Thoracic aorta (tissue), 2 donors: ENCODE results near the gene PARD3B. TPM values are rescaled to one million over a fixed set of nuclear protein-coding genes. Genes with fewer than 3 reads are reported as not detected.

Experiments
- ATAC-seq: fragments of 150-250 bp; one replicate; pipeline ENCODE4 v1.8.0; 2017; ENCODE audit warnings: low read depth; ENCODE audit not compliant: insufficient number of reproducible peaks, low FRiP score
- DNase-seq: peaks from one replicate; pipeline ENCODE4 v3.0.0-alpha.2; 2020; ENCODE audit warnings: low spot score
- H3K27ac ChIP-seq, 2 donors: fragments of 200-600 bp; sonication (generic); 1 replicate in 1 of 2; 2 replicates in 1 of 2; pipeline ENCODE4 v1.5.1; 2016; ENCODE audit warnings: mild to moderate bottlenecking in 2 of 2, moderate library complexity in 2 of 2
- H3K27me3 ChIP-seq: fragments of 200-600 bp; sonication (generic); replicated peaks from 2 replicates; pipeline ENCODE4 v1.6.0; 2016; ENCODE audit warnings: mild to moderate bottlenecking; ENCODE audit not compliant: insufficient read depth
- H3K36me3 ChIP-seq: fragments of 200-600 bp; sonication (generic); one replicate; pipeline ENCODE4 v1.5.1; 2016
- H3K4me1 ChIP-seq, 2 donors: fragments of 200-600 bp; sonication (generic); 1 replicate in 1 of 2; 2 replicates in 1 of 2; pipeline versions ENCODE4 v1.5.1 to v1.6.0; 2016; ENCODE audit warnings: low read depth in 2 of 2, mild to moderate bottlenecking in 1 of 2; ENCODE audit not compliant: control insufficient read depth in 1 of 2
- H3K4me3 ChIP-seq: fragments of 200-600 bp; sonication (generic); 2 replicates; pipeline ENCODE4 v1.5.1; 2016; ENCODE audit warnings: mild to moderate bottlenecking
- H3K9me3 ChIP-seq: fragments of 200-600 bp; sonication (generic); 2 replicates; pipeline ENCODE4 v1.5.1; 2016
- total RNA-seq, 2 donors: library from RNA; depleted of rRNA; stranded (reverse); fragments of >200 nt; gene quantifications; one replicate each; pipeline versions ENCODE4 v1.1.0 to v1.2.3, GENCODE V29; 2016
- TF ChIP-seq, protein P1 (sequence below): fragments of 200-600 bp; sonication (generic); IDR thresholded peaks from one replicate; pipeline ENCODE4 v1.5.1; 2019; ENCODE audit warnings: antibody characterized with exemption

Gene PARD3B
- total RNA-seq, 2 donors from 2014 or later: 25.7 to 34.5 TPM

DNA sequence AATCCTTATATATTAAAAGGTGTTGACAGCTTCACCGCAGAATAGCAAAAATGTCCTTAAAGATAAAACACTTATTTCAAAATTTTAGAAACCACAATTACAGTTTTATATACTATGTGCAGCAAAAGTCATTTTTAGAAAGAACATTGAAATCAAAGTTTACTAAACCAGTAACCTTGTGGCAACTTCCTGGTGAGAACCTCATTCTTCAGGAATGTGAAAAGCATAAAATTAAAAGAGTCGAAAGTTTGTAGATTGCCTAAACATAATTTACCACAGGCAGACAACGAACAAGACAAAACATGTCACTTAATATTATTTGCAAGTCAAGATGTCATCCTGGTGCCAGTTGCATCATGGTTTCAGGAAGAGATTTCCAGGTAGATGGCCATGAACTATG lies 1028.7 kb downstream of the PARD3B start:
- H3K4me3 ChIP-seq: no peak overlapping the region
- H3K27ac ChIP-seq: no peak overlapping the region
- H3K36me3 ChIP-seq: no peaks in the 10 kb centered on the region
- H3K27me3 ChIP-seq: no peaks in the 10 kb centered on the region
- ATAC-seq (no peak), DNase-seq (no peak)
- H3K4me1 ChIP-seq: no peaks in the 10 kb centered on the region
- TF ChIP-seq, protein P1, sequence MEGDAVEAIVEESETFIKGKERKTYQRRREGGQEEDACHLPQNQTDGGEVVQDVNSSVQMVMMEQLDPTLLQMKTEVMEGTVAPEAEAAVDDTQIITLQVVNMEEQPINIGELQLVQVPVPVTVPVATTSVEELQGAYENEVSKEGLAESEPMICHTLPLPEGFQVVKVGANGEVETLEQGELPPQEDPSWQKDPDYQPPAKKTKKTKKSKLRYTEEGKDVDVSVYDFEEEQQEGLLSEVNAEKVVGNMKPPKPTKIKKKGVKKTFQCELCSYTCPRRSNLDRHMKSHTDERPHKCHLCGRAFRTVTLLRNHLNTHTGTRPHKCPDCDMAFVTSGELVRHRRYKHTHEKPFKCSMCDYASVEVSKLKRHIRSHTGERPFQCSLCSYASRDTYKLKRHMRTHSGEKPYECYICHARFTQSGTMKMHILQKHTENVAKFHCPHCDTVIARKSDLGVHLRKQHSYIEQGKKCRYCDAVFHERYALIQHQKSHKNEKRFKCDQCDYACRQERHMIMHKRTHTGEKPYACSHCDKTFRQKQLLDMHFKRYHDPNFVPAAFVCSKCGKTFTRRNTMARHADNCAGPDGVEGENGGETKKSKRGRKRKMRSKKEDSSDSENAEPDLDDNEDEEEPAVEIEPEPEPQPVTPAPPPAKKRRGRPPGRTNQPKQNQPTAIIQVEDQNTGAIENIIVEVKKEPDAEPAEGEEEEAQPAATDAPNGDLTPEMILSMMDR: no peak
- H3K9me3 ChIP-seq: peaks cover 8% of the 10 kb centered on the region

DNA sequence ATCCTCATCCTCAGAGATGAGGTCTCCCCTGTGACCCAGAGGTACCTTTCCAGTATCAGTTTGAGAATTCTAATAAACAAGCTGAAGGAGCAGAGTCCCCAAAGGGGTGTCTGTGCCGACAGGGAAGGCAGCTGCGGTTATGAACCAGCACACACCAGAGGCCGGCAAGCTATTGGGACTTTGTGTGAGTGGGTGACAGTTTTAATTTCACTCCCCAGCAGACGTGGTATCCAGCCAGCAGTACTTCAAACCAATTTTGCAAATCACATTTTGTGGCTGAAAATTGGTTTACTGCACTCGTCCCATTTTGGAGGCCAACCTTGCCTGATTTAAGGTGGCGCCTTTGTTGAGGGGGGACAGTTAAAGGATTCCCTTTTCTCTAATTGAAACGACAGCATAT lies 1034.1 kb downstream of the PARD3B start:
- Histone ChIP-seq H3K9me3 (peaks cover 8% of the 10 kb centered on the region), H3K36me3 (no peaks in the 10 kb centered on the region), H3K4me1 (no peaks in the 10 kb centered on the region), H3K27me3 (no peaks in the 10 kb centered on the region), H3K4me3 (no peak overlapping the region), H3K27ac (no peak overlapping the region)
- ATAC-seq (no peak), DNase-seq (no peak)
- TF ChIP-seq, protein P1: no peak

DNA sequence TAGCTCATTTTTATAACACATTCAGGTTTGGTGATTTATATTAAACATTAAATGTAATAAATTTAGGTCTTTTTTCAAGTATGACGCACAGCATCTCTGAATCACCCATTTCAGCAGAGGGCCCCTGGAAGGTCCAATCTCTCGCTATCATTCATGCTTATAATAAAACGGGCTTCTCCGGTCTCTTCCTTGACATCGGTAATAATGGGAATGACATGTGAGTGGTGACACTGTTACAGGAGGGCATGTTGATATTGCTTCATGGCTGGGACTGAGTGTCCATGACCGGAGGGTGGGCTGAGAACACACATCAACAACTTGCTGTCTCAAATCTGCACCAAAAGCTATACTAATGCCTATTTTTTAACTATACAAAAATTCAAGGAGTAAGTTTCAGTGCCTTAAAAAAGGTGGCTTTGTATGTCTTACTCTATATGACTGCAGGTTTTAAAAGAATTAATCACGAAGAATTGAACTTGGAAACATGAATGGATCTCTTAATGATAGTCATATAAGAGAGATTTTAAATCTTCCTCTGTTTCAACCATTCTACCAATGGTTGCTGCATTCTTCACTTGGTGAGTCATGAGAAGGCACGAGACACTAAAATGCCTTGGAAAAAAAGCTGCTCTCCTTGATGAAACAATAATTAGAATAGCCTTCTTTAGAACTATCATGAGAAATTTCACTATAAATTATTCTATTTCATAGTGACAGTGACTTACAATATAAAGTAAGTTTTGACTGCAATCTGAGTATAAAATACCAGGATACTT lies 1035.1 kb downstream of the PARD3B start:
- TF ChIP-seq, protein P1: no peak
- H3K4me1 ChIP-seq: no peaks in the 10 kb centered on the region
- H3K27me3 ChIP-seq: no peaks in the 10 kb centered on the region
- H3K4me3 ChIP-seq: no peak overlapping the region
- no peaks in the 10 kb centered on the region for H3K36me3 ChIP-seq
- DNase-seq (no peak), ATAC-seq (no peak)
- peaks cover 8% of the 10 kb centered on the region for H3K9me3 ChIP-seq
- H3K27ac ChIP-seq: no peak overlapping the region

DNA sequence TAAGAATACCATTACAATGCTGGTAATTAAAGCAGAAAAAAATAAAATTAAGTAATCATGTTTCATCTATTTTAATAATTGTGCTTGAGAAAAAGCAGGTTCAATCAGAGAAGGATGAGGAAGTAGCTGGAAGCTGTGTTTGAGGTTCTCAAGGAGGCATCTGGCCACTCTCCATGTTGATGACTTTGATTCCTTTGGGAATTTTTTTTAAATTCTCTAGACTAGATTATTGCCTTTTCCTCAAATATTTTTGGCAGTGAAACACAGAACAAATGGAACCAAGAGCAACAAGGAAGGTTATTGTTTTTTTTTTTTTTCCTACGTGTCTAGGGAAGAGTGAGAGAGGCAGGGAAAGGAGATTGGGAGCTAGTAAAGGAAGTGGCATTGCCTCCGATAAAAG lies 1037.1 kb downstream of the PARD3B start:
- Histone ChIP-seq H3K9me3 (no peaks in the 10 kb centered on the region), H3K4me1 (no peaks in the 10 kb centered on the region), H3K27ac (no peak overlapping the region), H3K4me3 (no peak overlapping the region), H3K36me3 (no peaks in the 10 kb centered on the region), H3K27me3 (no peaks in the 10 kb centered on the region)
- DNase-seq (no peak), ATAC-seq (no peak)
- TF ChIP-seq, protein P1: no peak

DNA sequence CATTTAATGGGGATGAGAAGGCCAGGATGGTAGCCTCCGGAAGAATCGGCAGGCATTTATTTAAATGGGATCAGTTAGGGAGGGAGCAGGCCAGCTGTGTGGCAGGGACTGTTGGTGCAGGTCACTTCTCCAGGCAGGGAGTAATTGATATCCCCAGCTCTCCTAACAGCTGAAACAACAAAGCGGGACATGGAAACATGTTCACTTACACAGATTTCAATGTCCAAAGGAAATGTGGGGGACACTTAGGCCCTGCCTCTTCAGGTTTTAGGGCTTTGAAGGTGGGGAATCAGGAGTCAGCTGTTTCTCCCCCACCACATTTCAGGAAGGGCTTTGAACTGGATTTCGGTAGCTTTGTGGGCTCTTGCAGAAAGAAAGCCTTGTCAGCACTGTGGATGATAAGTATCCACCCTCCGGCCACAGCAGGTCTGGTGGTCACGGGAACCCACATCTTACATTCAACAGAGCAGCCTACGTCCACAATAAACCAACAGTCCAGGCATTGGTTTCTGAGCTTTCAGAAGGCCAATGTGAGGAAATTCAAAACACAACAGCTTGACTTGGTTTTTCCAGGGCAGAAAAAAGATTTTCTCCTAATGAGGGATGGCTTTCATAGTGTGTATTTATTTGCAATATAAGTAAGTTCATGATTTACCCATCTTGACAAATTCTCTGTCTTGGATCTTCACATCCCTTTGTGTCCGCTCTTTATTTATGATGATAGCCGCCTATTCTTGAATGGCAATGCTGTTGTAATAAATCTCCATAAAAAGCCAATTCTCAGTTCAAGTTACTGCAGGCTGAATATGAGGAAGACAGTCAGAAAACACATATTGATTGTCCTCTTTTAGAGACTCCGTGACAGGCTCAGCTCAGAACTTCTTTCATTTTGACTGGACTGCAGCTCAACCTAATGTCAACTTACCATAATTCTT lies 1040.4 kb downstream of the PARD3B start:
- Histone ChIP-seq H3K27ac (no peak overlapping the region), H3K9me3 (no peaks in the 10 kb centered on the region), H3K27me3 (no peaks in the 10 kb centered on the region), H3K4me1 (no peaks in the 10 kb centered on the region), H3K36me3 (no peaks in the 10 kb centered on the region), H3K4me3 (no peak overlapping the region)
- DNase-seq: no peak
- no peak for ATAC-seq
- TF ChIP-seq, protein P1: no peak
